Measurements from ENCODE around the gene FAM50A.

Gene FAM50A

GRCh38 chrX:154464806-154465365, 20.9 kb downstream of the FAM50A start:
- TF ChIP-seq CTCF (IDR thresholded peaks at IDR 0.05), result no peak
- Histone ChIP-seq H3K36me3 (peaks cover 21 to 87% (median 39%) of the 10 kb centered on the region in 3 donors), H3K27ac (no peak overlapping the region), H3K27me3 (no peaks in the 10 kb centered on the region), H3K4me3 (no peak overlapping the region), H3K4me1 (peaks cover 0 to 9% (median 4%) of the 10 kb centered on the region in 4 donors), H3K9me3 (no peaks in the 10 kb centered on the region)
- intact Hi-C loops (cut with DNase I; ENCODE audit: low total_unique reads), result no loop called here
- DNase-seq, result no peak

GRCh38 chrX:154465601-154466000, 21.7 kb downstream of the FAM50A start:
- no peak for DNase-seq
- no peak for TF ChIP-seq CTCF (IDR thresholded peaks at IDR 0.05)
- peaks cover 21 to 94% (median 46%) of the 10 kb centered on the region in 3 donors for H3K36me3 ChIP-seq
- H3K4me1 ChIP-seq, result peaks cover 0 to 2% (median 0%) of the 10 kb centered on the region in 4 donors
- H3K4me3 ChIP-seq, result no peak overlapping the region
- intact Hi-C loops (cut with DNase I; ENCODE audit: low total_unique reads), result no loop called here
- H3K27me3 ChIP-seq, result no peaks in the 10 kb centered on the region
- no peaks in the 10 kb centered on the region for H3K9me3 ChIP-seq
- H3K27ac ChIP-seq, result no peak overlapping the region

- DNase-seq, result no peak
- peaks cover 21 to 98% (median 51%) of the 10 kb centered on the region in 3 donors for H3K36me3 ChIP-seq
- H3K27me3 ChIP-seq, result no peaks in the 10 kb centered on the region
- no peaks in the 10 kb centered on the region for H3K9me3 ChIP-seq
- intact Hi-C loops (cut with DNase I; ENCODE audit: low total_unique reads), result no loop called here
- H3K4me3 ChIP-seq, result no peak overlapping the region
- no peak overlapping the region for H3K27ac ChIP-seq
- no peaks in the 10 kb centered on the region for H3K4me1 ChIP-seq
- TF ChIP-seq CTCF (IDR thresholded peaks at IDR 0.05), result no peak
Measured at GRCh38 chrX:154466036-154466435, 22.1 kb downstream of the FAM50A start.

GRCh38 chrX:154466907-154467306, 23.0 kb downstream of the FAM50A start:
- Histone ChIP-seq H3K27ac (no peak overlapping the region), H3K4me1 (no peaks in the 10 kb centered on the region), H3K9me3 (no peaks in the 10 kb centered on the region), H3K27me3 (no peaks in the 10 kb centered on the region), H3K36me3 (peaks cover 21 to 98% (median 57%) of the 10 kb centered on the region in 3 donors), H3K4me3 (no peak overlapping the region)
- no peak for DNase-seq
- intact Hi-C loops (cut with DNase I; ENCODE audit: low total_unique reads), result no loop called here
- no peak for TF ChIP-seq CTCF (IDR thresholded peaks at IDR 0.05)

GRCh38 chrX:154467556-154467955, 23.6 kb downstream of the FAM50A start:
- Histone ChIP-seq H3K9me3 (no peaks in the 10 kb centered on the region), H3K36me3 (peaks cover 21 to 98% (median 57%) of the 10 kb centered on the region in 3 donors), H3K4me1 (no peaks in the 10 kb centered on the region), H3K27ac (no peak overlapping the region), H3K4me3 (no peak overlapping the region), H3K27me3 (no peaks in the 10 kb centered on the region)
- DNase-seq, result no peak
- TF ChIP-seq CTCF (IDR thresholded peaks at IDR 0.05), result no peak
- intact Hi-C loops (cut with DNase I; ENCODE audit: low total_unique reads), result no loop called here

- no peak for DNase-seq
- intact Hi-C loops (cut with DNase I; ENCODE audit: low total_unique reads), result no loop called here
- no peaks in the 10 kb centered on the region for H3K27me3 ChIP-seq
- no peaks in the 10 kb centered on the region for H3K9me3 ChIP-seq
- H3K27ac ChIP-seq, result no peak overlapping the region
- no peak overlapping the region for H3K4me3 ChIP-seq
- no peak for TF ChIP-seq CTCF (IDR thresholded peaks at IDR 0.05)
- H3K4me1 ChIP-seq, result no peaks in the 10 kb centered on the region
- peaks cover 21 to 100% (median 61%) of the 10 kb centered on the region in 3 donors for H3K36me3 ChIP-seq
Measured at GRCh38 chrX:154468217-154468616, 24.3 kb downstream of the FAM50A start.

All from tibial artery (tissue), 4 donors.